GM12891 (cell line): ENCODE data around the gene TRUB1.
"Not testable (repeated sequence)": the region's sequence is repeated elsewhere in the genome, so short reads cannot be mapped to it uniquely, and the experiment has no call there.

Experiments
- POLR2A ChIP-seq: IDR thresholded peaks from 2 replicates; pipeline ENCODE4 v1.6.1; 2011; ENCODE audit warnings: low read depth, low read length, control low read depth
- POLR2AphosphoS5 ChIP-seq: IDR thresholded peaks from 2 replicates; pipeline ENCODE4 v1.6.1; 2011; ENCODE audit warnings: low read depth, low read length, control low read depth
- POU2F2 ChIP-seq: IDR thresholded peaks from 2 replicates; pipeline ENCODE4 v1.6.1; 2011; ENCODE audit warnings: low read depth, mild to moderate bottlenecking, control low read depth, low read length, moderate library complexity
- TAF1 ChIP-seq: IDR thresholded peaks from 2 replicates; pipeline ENCODE4 v1.6.1; 2011; ENCODE audit warnings: low read depth, low read length, control low read depth

DNA sequence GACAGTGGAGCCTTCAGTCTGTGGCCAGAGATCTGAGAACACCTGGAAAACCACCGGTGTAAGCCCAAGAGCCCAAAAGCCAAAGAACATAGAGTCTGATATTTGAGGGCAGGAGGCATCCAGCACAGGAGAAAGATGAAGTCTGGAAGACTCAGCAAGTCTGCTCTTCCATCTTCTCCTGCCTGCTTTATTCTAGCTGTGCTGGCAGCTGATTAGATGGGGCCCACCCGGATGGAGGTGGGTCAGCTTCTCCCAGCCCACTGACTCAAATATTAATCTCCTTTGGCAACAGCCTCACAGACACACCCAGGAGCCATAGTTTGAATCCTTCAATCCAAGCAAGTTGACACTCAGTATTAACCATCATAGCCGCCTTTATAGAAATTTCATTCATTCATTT is 4.0 kb upstream of the TRUB1 start:
- TF ChIP-seq TAF1, POLR2A, POLR2AphosphoS5, POU2F2: not testable (repeated sequence)
